Measurements from ENCODE around the gene S100A12.

DNA sequence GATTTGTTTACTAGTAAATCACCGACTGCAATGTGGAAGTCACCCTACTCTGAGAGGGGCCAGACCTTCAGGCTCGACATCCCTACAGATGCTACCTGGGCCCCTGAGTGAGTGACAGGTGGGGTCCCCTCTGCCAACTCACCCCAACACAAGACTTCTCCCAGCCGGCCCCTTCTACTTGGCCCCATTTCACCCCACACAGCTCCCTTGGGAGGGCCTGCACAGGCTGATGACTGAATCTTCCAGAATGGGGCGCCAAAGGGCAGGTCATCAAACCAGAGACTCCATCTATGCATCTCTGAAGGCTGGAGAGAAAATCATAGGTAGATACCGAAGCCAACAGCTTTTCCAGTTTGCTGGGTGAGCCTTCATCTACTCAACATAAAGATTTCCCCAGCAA is 24.8 kb upstream of the S100A12 start:
- TF ChIP-seq, protein P1, sequence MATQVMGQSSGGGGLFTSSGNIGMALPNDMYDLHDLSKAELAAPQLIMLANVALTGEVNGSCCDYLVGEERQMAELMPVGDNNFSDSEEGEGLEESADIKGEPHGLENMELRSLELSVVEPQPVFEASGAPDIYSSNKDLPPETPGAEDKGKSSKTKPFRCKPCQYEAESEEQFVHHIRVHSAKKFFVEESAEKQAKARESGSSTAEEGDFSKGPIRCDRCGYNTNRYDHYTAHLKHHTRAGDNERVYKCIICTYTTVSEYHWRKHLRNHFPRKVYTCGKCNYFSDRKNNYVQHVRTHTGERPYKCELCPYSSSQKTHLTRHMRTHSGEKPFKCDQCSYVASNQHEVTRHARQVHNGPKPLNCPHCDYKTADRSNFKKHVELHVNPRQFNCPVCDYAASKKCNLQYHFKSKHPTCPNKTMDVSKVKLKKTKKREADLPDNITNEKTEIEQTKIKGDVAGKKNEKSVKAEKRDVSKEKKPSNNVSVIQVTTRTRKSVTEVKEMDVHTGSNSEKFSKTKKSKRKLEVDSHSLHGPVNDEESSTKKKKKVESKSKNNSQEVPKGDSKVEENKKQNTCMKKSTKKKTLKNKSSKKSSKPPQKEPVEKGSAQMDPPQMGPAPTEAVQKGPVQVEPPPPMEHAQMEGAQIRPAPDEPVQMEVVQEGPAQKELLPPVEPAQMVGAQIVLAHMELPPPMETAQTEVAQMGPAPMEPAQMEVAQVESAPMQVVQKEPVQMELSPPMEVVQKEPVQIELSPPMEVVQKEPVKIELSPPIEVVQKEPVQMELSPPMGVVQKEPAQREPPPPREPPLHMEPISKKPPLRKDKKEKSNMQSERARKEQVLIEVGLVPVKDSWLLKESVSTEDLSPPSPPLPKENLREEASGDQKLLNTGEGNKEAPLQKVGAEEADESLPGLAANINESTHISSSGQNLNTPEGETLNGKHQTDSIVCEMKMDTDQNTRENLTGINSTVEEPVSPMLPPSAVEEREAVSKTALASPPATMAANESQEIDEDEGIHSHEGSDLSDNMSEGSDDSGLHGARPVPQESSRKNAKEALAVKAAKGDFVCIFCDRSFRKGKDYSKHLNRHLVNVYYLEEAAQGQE (IDR thresholded peaks at IDR 0.05; ENCODE audit: insufficient replicate concordance, low read depth) = no peak
- TF ChIP-seq, protein P2, sequence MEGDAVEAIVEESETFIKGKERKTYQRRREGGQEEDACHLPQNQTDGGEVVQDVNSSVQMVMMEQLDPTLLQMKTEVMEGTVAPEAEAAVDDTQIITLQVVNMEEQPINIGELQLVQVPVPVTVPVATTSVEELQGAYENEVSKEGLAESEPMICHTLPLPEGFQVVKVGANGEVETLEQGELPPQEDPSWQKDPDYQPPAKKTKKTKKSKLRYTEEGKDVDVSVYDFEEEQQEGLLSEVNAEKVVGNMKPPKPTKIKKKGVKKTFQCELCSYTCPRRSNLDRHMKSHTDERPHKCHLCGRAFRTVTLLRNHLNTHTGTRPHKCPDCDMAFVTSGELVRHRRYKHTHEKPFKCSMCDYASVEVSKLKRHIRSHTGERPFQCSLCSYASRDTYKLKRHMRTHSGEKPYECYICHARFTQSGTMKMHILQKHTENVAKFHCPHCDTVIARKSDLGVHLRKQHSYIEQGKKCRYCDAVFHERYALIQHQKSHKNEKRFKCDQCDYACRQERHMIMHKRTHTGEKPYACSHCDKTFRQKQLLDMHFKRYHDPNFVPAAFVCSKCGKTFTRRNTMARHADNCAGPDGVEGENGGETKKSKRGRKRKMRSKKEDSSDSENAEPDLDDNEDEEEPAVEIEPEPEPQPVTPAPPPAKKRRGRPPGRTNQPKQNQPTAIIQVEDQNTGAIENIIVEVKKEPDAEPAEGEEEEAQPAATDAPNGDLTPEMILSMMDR (IDR thresholded peaks at IDR 0.05; ENCODE audit: insufficient read depth, low read length) = no peak
- TF ChIP-seq POLR2AphosphoS5 (IDR thresholded peaks at IDR 0.05; ENCODE audit: low read depth) (no peak), GABPA (IDR thresholded peaks at IDR 0.05; ENCODE audit: low read depth) (no peak)

Data from HL-60 (cell line).